Lower leg skin (tissue), 3 donors: ENCODE data around the gene RNF145.

ENCODE experiments used
- CTCF ChIP-seq, 3 donors: fragments of 450-650 bp; IDR thresholded peaks; one replicate each; pipeline ENCODE4 v1.5.1; 2016; ENCODE audit warnings: antibody characterized with exemption in 3 of 3, mild to moderate bottlenecking in 3 of 3, moderate library complexity in 2 of 3
- POLR2A ChIP-seq, 2 donors: fragments of 450-650 bp; IDR thresholded peaks; one replicate each; pipeline ENCODE4 v1.6.1; 2016 to 2017; ENCODE audit warnings: antibody characterized with exemption in 2 of 2, mild to moderate bottlenecking in 1 of 2, moderate library complexity in 1 of 2

GRCh38 chr5:159210210-159210661, 883 bp upstream of the RNF145 start:
- TF ChIP-seq POLR2A (IDR thresholded peaks at IDR 0.05) (no peak), CTCF (IDR thresholded peaks at IDR 0.05) (no peak)
